NCI-H1930 (cell line): ENCODE results near the gene PRKCA.

Experiments
- DNase-seq, 2 experiments: peaks; one replicate each; lab custom pipeline; 2025; lab: John Stamatoyannopoulos, UW

The PRKCA gene

DNA sequence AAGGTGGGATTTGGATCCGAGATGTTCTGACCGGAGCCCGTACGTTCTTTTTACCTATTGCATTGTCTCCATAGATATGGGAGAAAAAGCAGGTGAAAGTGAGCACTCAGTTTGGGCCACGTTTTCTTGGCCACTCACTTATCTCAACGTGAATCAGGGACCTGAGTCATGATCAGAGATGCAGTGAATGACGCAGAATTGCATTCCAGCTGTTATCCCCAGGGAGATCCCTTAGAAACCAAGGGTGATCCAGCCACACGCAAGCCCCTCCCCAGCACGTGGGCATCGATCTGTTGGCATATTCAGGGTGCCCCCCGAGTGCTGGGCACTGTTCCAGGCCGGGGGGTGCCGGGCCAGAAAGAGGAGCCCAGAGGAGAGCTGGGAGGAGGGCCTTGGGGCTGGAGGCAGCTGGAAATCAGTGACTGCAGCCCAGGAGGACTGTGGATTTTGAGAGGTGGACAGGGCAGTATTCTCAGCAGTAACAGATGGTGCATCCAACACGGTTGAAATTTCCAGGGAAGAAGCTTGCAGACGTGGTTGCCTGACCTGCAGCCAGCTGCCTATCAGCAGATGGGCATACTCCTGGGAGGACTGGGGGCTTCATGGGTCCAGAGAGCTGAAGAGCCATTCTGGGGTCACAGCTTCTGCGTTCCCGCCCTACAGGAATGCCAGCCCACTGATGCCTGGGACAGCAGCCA, 445.3 kb downstream of the PRKCA start:
- DNase-seq, result no peak

DNA sequence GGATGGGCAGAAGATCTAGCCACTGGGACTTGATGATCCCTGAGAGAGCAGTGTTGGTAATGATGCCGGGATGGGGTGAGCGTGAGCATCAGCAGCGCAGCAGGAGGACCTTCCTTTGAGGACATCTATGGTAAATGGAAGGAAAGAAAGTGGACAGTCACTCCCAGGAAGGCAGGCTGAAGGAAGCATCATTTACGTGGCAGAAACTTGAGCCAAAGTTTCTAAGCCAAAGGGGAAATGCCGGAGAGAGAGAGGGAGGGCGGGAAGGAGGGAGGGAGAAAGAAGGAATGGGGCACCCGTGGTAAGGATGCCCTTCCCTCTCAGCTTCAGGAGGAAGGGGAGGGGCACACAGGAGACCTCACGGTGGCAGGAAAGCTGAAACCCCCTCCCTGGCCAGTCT, 446.2 kb downstream of the PRKCA start:
- no peak for DNase-seq

DNA sequence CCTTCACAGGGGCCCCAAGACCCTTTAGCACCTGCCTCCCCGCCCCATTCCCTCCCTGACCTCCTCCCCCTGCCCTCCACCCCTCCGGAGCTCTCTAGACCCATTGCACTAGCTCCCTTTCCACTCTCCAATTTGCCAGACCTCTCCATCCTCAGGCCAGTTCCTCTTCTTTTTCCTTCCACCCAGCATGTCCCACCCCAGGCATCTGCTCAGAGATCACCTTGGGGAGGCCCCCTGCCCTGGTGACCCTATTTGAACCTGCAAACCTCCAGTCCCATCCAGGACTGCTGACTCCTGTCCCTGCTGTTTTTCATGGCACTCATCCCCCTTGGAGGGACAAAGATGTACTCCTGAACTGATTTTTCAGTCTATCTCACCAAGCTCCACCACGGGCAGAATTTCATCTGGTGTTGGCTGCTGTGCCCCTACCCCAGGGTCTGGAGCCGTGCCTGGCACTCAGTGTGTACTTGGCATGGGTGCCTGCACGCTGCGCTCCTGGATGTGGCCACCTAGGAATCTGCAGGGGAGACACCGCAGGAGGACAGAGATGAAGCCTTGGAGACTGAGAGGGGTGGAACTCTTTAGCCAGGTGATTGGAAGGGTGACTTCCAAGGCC, 446.9 kb downstream of the PRKCA start:
- no peak for DNase-seq

- DNase-seq, result no peak
These were observed 447.7 kb downstream of the PRKCA start for GRCh38 chr17:66750116-66750515.

GRCh38 chr17:66750781-66751543, 448.5 kb downstream of the PRKCA start:
- no peak for DNase-seq

GRCh38 chr17:66751771-66752170, 449.4 kb downstream of the PRKCA start:
- DNase-seq, result no peak

GRCh38 chr17:66752411-66752810, 450.0 kb downstream of the PRKCA start:
- DNase-seq, result no peak

DNA sequence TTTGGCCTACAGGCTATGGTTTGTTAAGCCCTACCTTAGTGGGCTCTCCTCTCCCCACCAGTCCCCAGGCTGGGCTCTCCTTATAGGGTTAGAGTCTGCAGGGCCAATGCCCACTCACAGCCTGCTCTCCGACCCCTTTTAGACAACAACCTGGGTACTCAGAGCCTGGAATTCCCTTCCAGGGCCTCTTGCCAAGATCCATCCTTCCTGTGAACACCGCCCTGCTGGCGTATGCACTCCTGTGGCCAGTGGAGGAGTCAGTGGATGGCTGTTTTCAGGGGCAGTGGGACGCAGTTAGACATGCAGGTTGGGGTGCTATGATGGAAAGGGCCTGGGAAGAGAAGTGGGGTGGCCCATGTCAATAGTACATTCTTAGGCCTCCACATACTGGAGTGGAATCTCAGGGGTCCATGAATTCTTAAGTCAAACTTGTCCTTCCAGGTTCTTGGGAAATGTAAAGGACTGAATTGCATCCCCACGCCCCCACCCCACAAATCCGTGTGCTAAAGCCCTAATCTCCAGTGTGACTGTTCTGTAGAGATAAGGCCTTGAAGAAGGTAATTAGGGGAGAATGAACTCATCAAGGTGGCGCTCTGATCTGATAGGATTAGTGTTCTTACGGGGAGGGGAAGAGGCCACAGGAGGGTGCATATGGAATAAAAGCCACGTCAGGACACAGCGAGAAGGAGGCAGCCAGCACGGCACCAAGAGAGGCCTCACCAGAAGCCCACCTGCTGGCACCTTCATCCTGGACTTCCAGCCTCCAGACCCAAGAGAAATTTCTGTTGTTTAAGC, 450.9 kb downstream of the PRKCA start:
- no peak for DNase-seq

GRCh38 chr17:66755101-66755943, 452.9 kb downstream of the PRKCA start:
- DNase-seq, result no peak

DNA sequence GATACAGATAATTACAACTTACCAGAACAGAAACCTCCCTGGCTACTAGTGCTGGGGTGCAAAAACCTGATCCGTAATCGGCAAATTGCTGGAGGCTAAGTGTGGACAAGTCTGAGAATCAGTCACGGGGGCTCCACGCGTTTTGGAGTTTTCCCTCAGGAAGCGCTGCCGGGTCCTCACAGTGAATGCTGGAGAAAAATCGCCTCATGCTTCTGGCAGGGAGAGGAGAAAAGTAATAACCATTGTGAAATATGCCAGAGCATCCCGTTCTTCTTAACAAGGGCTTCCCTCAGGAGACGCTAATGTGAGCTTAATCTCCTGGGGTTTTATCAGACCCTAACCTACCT, 453.5 kb downstream of the PRKCA start:
- no peak for DNase-seq

GRCh38 chr17:66760324-66760723, 457.9 kb downstream of the PRKCA start:
- no peak for DNase-seq

GRCh38 chr17:66762276-66762675, 459.9 kb downstream of the PRKCA start:
- DNase-seq, result no peak

DNA sequence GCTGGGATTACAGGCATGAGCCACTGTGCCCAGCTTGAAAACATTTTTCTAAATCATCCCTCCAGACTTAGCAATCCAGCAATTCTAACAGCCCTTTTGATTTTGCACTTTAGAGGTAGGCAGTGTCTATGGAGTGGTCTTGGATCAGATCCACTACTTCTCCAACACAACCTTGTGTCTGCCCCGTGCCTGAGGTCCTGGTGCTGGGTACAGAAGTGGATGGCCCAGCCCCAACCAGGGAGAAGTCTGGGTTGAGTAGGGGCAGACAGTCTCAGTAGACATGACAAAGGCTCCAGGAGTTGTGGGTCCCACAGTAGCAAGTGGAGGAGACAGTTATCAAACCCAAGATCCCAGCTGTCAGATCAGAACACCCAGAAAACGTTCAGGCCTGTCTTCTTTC, 460.6 kb downstream of the PRKCA start:
- DNase-seq, result no peak

GRCh38 chr17:66764506-66764905, 462.1 kb downstream of the PRKCA start:
- no peak for DNase-seq

DNA sequence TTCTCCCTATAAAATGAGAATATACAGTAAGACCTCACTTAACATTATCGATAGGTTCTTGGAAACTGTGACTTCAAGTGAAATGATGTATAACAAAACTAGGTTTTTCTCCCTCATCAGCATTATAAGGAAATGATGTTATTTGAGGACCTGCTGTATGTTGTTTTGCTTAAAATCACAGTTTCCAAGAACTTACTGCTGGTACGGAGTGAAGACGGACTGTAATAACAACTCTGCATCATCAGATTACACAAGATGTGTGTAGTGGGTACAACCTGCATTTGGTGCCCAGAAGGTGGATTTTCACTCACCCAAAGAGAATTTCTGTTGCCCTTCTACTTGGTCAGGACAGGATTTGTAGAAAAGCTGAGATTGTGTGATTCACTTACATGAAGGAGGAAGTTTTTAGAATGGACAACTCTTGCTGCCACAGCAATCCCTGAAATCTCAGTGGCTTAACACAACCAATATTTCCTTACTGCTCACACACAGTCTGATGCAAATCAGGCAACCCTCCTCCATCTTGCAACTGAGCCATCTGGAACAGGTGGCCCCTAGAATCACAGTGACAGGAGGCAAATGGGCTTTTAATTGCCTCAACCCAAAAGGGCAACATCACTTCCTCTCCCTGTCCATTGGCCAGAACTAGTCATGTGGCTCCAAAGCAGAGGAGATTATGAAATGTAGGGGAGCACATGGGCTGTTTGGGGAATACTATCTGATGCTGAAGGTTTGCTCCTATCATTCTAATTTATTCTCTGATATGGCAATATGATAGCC, 464.9 kb downstream of the PRKCA start:
- DNase-seq, result no peak

- DNase-seq, result no peak
These were observed 467.5 kb downstream of the PRKCA start for GRCh38 chr17:66769911-66770310.

GRCh38 chr17:66772148-66772812, 469.9 kb downstream of the PRKCA start:
- no peak for DNase-seq

DNA sequence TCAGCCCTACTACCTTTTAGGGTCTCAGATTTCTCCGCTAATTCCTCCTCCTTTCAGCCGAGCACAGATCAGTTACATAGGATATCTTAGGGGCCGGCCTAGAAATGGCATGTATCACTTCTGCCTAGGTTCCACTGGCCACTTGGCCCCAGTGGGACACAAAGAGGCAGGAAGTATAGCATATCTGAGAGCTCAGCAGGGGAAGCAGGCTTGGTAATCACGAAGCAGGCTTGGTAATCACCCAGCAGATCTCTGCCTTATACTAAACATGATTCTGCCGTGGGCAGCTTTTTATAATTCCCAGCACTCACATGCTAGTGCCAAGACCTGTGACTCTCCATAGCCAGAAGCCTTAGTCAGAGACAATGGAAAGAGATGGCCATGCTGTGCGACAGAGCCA, 472.9 kb downstream of the PRKCA start:
- DNase-seq, result no peak

GRCh38 chr17:66775881-66776400, 473.5 kb downstream of the PRKCA start:
- no peak for DNase-seq
